HG02610 (cell line): ENCODE measurements around the gene ZNF684.
"Not testable (repeated sequence)": the region's sequence is repeated elsewhere in the genome, so short reads cannot be mapped to it uniquely, and the experiment has no call there.

Experiments
- ATAC-seq: cut with Tn5 transposase; IDR thresholded peaks from one replicate; pipeline ENCODE4 v1.9.1; 2021; ENCODE audit warnings: mild to moderate bottlenecking, moderate library complexity; ENCODE audit not compliant: unreplicated experiment

The ZNF684 gene

DNA sequence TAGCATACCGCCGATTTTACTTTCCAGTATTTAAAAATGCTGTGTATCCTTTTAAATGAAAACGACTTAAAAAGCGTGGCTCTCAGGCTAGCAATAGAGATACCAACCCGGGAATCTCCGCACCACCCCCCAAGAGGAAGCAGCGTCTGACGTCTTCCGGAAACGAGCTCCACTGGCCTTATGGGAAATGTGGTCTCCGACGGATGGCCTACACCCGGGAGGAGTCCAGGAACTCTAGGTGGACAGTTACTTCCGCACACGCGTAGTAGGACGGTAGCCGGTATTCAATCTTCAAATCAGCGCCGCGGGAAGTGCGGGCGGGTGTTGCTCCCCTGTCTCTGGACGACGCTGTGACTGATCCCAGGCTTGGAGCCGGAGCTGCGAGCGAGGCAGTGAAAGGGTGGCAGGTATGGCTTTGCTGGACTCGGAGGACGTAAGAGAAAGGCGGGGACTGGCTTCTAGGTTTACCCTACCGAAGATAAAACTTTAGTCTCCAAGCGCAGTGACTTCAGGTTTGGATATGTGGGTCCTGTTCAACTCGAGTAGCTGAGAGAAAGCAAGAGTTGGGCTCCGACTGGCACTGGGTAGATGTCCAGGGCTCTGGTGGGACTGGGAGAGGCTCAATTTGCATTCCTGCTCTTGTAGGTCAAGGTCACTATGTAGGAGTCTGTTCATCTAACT lies at the start of gene ZNF684:
Gene ZNF684, plus strand, starts transcription at position 257 of the 681 bp plus-strand sequence. CDS start 1,530 bp downstream, outside the sequence.
- peak; percentile 92 for ATAC-seq

- ATAC-seq = no peak
Measured at GRCh38 chr1:40495315-40495903, 36.0 kb upstream of the ZNF684 start.

GRCh38 chr1:40502651-40503050 lies 28.8 kb upstream of the ZNF684 start:
- not testable (repeated sequence) for ATAC-seq

DNA sequence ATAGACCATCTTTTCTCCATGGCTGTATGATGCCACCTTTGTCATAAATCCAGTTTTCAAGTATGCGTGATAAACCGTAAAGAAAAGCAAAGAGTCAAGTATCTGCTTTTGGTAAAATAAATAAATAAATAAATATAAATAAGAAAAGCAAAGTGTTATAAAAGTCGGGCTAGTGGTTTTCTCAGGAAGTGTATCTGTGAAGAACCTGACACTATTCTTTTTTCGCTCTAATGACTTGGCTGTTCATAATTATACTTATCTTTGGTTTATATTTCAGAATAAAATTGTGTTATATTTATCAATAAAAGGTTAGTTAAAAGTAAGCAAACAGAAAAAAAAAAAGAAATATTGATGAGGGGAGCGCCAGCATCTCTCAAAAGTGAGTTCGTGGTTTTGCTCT lies 23.5 kb upstream of the ZNF684 start:
- ATAC-seq = no peak

GRCh38 chr1:40508375-40509341 lies 22.8 kb upstream of the ZNF684 start, which contains the start of gene EXO5:
Gene EXO5, plus strand, starts transcription at chr1:40508767. Its CDS starts 5,778 bp downstream, at chr1:40514545.
- ATAC-seq = peak; percentile 96

DNA sequence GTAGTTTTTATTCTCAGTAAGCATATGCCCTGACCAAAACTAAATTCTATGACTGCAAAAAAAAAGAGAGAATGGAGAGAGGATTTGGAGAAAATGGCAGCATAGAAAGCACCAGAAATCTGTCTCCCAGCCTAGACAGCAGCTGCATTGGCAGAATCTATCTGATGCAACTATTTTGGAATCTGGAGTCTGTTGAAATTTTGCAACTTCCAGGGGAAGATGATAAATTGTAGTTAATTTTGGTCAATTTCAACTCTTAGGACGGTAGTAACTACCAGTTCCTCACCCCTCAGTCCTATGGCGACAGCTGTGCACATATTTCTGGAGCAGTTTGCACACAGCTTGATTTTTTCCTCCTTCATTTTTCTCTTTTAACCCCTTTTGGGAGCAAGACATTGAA lies 11.9 kb upstream of the ZNF684 start:
- ATAC-seq = no peak

- ATAC-seq = no peak
Measured at GRCh38 chr1:40530735-40531380, 579 bp upstream of the ZNF684 start.

DNA sequence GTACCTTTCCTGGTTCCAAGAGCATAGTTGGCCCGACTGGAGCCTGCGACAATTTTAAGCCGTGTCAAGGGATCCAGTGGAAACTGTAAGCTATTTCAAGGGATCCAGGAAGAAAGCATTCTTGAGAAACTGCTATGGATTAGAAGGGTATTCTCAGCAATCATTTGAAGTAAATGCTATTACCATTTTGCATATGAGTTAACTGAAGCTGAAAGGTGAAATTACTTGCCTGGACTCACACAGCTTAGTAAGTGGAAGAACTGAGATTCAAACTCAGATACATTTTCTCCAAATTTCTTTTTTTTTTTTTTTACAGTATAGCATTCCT lies 589 bp downstream of the ZNF684 start:
- ATAC-seq = no peak

DNA sequence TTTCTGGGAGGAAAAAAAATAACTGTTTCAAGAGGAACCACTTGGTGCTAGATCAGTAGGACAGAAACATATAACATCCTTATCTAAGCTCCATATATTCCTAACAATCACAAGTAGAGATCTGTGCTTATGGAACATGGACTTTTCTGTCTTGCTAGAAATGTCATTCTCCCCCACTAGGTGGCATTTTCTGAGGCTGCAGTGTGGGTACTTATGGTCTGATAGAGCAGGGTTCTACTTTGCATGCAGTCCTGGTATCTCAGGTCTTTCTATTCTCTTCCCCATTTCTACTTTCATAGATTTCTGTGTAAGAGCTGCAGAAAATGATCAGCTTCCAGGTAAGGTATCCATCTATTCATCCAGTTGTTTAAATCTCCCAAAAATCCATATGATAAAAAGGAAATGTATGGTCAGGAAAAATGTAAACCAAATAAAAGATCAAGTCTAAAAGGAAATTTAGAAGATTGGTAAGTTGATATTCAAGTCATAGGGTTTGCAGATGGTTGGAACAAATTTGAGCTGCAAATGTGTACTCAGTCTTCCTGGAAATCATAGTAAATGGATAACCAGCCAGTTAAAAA lies 1.5 kb downstream of the ZNF684 start:
- ATAC-seq = no peak

GRCh38 chr1:40534589-40534988 lies 3.2 kb downstream of the ZNF684 start:
- no peak for ATAC-seq

- ATAC-seq = no peak
Measured at GRCh38 chr1:40535732-40536131, 4.3 kb downstream of the ZNF684 start.

GRCh38 chr1:40539338-40539737 lies 7.9 kb downstream of the ZNF684 start:
- ATAC-seq = no peak

DNA sequence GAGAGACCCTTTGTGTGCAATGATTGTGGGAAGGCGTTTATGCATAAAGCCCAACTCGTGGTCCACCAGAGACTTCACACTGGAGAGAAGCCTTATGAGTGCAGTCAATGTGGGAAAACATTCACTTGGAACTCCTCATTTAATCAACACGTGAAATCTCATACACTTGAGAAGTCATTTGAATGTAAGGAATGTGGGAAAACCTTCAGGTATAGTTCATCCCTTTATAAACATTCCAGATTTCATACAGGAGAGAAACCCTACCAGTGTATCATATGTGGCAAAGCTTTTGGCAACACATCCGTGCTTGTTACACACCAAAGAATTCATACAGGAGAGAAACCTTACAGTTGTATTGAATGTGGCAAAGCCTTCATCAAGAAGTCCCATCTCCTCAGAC lies 15.5 kb downstream of the ZNF684 start:
- ATAC-seq = no peak

GRCh38 chr1:40553017-40553416 lies 21.6 kb downstream of the ZNF684 start:
- ATAC-seq = no peak

DNA sequence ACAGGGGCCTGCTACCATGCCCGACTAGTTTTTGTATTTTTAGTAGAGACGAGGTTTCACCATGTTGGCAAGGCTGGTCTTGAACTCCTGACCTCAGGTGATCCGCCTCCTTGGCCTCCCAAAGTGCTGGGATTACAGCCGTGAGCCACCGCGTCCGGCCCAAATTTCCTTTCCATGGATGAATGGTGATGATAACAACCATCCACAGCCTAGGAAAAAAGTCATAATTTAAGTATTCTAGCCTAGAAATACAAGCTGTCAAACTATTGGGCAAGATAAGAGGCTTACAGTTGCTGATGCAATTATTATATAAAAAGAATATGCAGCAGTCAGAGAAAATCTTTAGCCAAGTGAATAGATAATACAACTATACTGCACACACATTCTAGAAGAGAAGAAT lies 23.4 kb downstream of the ZNF684 start:
- ATAC-seq = not testable (repeated sequence)

DNA sequence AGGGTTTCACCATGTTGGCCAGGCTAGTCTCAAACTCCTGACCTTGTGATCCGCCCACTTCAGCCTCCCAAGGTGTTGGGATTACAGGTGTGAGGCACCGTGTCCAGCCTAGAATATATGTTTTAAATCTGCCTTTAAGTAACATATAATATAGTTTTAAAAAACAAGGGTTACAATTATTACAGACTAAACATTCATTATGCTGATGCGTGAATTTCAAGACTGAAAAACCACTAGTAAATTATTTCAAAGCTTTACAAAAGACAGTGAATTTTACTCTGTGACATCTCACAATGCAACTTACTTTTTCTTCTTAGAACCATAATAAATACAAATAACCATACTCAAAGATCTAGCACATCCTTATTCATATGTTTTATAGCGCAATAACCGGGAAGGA lies 24.7 kb downstream of the ZNF684 start:
- ATAC-seq = no peak

GRCh38 chr1:40558241-40558640 lies 26.8 kb downstream of the ZNF684 start:
- ATAC-seq = not testable (repeated sequence)

GRCh38 chr1:40562185-40562584 lies 30.7 kb downstream of the ZNF684 start:
- no peak for ATAC-seq

- no peak for ATAC-seq
Measured at GRCh38 chr1:40563266-40563665, 31.8 kb downstream of the ZNF684 start.

GRCh38 chr1:40564506-40564905 lies 33.1 kb downstream of the ZNF684 start:
- no peak for ATAC-seq

GRCh38 chr1:40564913-40565312 lies 33.5 kb downstream of the ZNF684 start:
- ATAC-seq = no peak
